ENCODE data around the gene HIVEP1.

Gene HIVEP1

GRCh38 chr6:11968241-11968806, 43.8 kb upstream of the HIVEP1 start:
- no peak overlapping the region for H3K4me3 ChIP-seq (ENCODE audit: low read depth, low read length)
- no peaks in the 10 kb centered on the region for H3K4me1 ChIP-seq
- no peaks in the 10 kb centered on the region for H3K9me3 ChIP-seq (ENCODE audit: control insufficient read depth, low read length)
- no peak overlapping the region for H3K27ac ChIP-seq
- no peak overlapping the region for H2AFZ ChIP-seq
- no peaks in the 10 kb centered on the region for H3K36me3 ChIP-seq (ENCODE audit: control insufficient read depth, insufficient read depth, low read length)
- H3K4me2 ChIP-seq (ENCODE audit: low read length), result no peak overlapping the region
- no peaks in the 10 kb centered on the region for H3K27me3 ChIP-seq (ENCODE audit: control insufficient read depth, insufficient read depth, low read length)
- no peak for TF ChIP-seq CTCF (IDR thresholded peaks at IDR 0.05)
- no peak overlapping the region for H3K9ac ChIP-seq
- no peaks in the 10 kb centered on the region for H3K79me2 ChIP-seq

GRCh38 chr6:11969092-11969491, 43.0 kb upstream of the HIVEP1 start:
- Histone ChIP-seq H3K9ac (no peak overlapping the region), H3K9me3 (ENCODE audit: control insufficient read depth, low read length) (no peaks in the 10 kb centered on the region), H3K36me3 (ENCODE audit: control insufficient read depth, insufficient read depth, low read length) (no peaks in the 10 kb centered on the region), H3K27me3 (ENCODE audit: control insufficient read depth, insufficient read depth, low read length) (no peaks in the 10 kb centered on the region), H3K4me3 (ENCODE audit: low read depth, low read length) (no peak overlapping the region), H3K27ac (no peak overlapping the region), H3K79me2 (no peaks in the 10 kb centered on the region), H3K4me2 (ENCODE audit: low read length) (no peak overlapping the region), H3K4me1 (peaks cover 2% of the 10 kb centered on the region), H2AFZ (peak overlapping the region; percentile 24)
- TF ChIP-seq CTCF (IDR thresholded peaks at IDR 0.05), result no peak

GRCh38 chr6:11970114-11970513, 42.0 kb upstream of the HIVEP1 start:
- Histone ChIP-seq H3K4me3 (ENCODE audit: low read depth, low read length) (no peak overlapping the region), H3K4me1 (peaks cover 2% of the 10 kb centered on the region), H3K79me2 (no peaks in the 10 kb centered on the region), H3K27me3 (ENCODE audit: control insufficient read depth, insufficient read depth, low read length) (no peaks in the 10 kb centered on the region), H3K27ac (no peak overlapping the region), H3K4me2 (ENCODE audit: low read length) (no peak overlapping the region), H3K9me3 (ENCODE audit: control insufficient read depth, low read length) (no peaks in the 10 kb centered on the region), H3K36me3 (ENCODE audit: control insufficient read depth, insufficient read depth, low read length) (no peaks in the 10 kb centered on the region), H3K9ac (no peak overlapping the region), H2AFZ (no peak overlapping the region)
- TF ChIP-seq CTCF (IDR thresholded peaks at IDR 0.05), result no peak

GRCh38 chr6:11971154-11971553, 41.0 kb upstream of the HIVEP1 start:
- no peaks in the 10 kb centered on the region for H3K79me2 ChIP-seq
- H3K4me2 ChIP-seq (ENCODE audit: low read length), result no peak overlapping the region
- H3K36me3 ChIP-seq (ENCODE audit: control insufficient read depth, insufficient read depth, low read length), result no peaks in the 10 kb centered on the region
- no peak overlapping the region for H3K27ac ChIP-seq
- H3K27me3 ChIP-seq (ENCODE audit: control insufficient read depth, insufficient read depth, low read length), result no peaks in the 10 kb centered on the region
- no peak for TF ChIP-seq CTCF (IDR thresholded peaks at IDR 0.05)
- peaks cover 2% of the 10 kb centered on the region for H3K4me1 ChIP-seq
- H3K9me3 ChIP-seq (ENCODE audit: control insufficient read depth, low read length), result no peaks in the 10 kb centered on the region
- H3K9ac ChIP-seq, result no peak overlapping the region
- H2AFZ ChIP-seq, result no peak overlapping the region
- H3K4me3 ChIP-seq (ENCODE audit: low read depth, low read length), result no peak overlapping the region

- no peak overlapping the region for H3K4me3 ChIP-seq (ENCODE audit: low read depth, low read length)
- no peaks in the 10 kb centered on the region for H3K79me2 ChIP-seq
- no peak overlapping the region for H3K4me2 ChIP-seq (ENCODE audit: low read length)
- no peaks in the 10 kb centered on the region for H3K36me3 ChIP-seq (ENCODE audit: control insufficient read depth, insufficient read depth, low read length)
- H3K27ac ChIP-seq, result no peak overlapping the region
- H3K9me3 ChIP-seq (ENCODE audit: control insufficient read depth, low read length), result no peaks in the 10 kb centered on the region
- peaks cover 2% of the 10 kb centered on the region for H3K4me1 ChIP-seq
- no peak overlapping the region for H2AFZ ChIP-seq
- no peak for TF ChIP-seq CTCF (IDR thresholded peaks at IDR 0.05)
- no peaks in the 10 kb centered on the region for H3K27me3 ChIP-seq (ENCODE audit: control insufficient read depth, insufficient read depth, low read length)
- no peak overlapping the region for H3K9ac ChIP-seq
Observed at GRCh38 chr6:11972270-11972669, 39.8 kb upstream of the HIVEP1 start.
